Measurements from ENCODE around the gene C8A. TPM values are rescaled to one million over a fixed set of nuclear protein-coding genes. Genes with fewer than 3 reads are reported as not detected.

The C8A gene
- total RNA-seq, 1 donor from 2014 or later: not detected

DNA sequence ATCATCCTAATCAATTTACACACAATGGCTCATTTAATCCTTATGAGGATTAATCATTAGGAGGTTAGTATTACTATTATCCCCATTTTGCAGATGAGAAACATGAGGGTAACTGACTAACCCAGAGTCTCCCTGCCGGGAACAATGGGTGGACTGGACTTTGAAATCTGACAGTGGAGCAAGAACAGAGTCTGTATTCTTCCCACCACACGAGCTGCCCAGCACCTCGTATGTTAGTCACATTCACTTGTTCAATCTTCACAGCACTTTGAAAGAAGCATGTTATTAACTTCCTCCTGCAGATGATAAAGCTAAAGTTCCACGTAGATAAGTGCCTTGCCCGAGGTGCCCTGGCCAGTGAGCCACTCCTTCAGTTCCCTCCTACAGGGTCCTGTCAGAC is 98.8 kb downstream of the C8A start:
- ChIA-PET CTCF (no interaction called here), POLR2A (no interaction called here)
- DNase-seq (no peak), ATAC-seq (ENCODE audit: low read depth) (no peak)
- Mint-ChIP-seq H3K4me1 (no peaks in the 10 kb centered on the region), H3K27me3 (no peaks in the 10 kb centered on the region), H3K27ac (no peak overlapping the region), H3K4me3 (no peak overlapping the region), H3K9me3 (no peaks in the 10 kb centered on the region), H3K36me3 (ENCODE audit: low read depth) (no peaks in the 10 kb centered on the region)
- intact Hi-C loops (cut with micrococcal nuclease): no loop called here
- TF ChIP-seq, protein P1, sequence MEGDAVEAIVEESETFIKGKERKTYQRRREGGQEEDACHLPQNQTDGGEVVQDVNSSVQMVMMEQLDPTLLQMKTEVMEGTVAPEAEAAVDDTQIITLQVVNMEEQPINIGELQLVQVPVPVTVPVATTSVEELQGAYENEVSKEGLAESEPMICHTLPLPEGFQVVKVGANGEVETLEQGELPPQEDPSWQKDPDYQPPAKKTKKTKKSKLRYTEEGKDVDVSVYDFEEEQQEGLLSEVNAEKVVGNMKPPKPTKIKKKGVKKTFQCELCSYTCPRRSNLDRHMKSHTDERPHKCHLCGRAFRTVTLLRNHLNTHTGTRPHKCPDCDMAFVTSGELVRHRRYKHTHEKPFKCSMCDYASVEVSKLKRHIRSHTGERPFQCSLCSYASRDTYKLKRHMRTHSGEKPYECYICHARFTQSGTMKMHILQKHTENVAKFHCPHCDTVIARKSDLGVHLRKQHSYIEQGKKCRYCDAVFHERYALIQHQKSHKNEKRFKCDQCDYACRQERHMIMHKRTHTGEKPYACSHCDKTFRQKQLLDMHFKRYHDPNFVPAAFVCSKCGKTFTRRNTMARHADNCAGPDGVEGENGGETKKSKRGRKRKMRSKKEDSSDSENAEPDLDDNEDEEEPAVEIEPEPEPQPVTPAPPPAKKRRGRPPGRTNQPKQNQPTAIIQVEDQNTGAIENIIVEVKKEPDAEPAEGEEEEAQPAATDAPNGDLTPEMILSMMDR (IDR thresholded peaks at IDR 0.05): no peak

DNA sequence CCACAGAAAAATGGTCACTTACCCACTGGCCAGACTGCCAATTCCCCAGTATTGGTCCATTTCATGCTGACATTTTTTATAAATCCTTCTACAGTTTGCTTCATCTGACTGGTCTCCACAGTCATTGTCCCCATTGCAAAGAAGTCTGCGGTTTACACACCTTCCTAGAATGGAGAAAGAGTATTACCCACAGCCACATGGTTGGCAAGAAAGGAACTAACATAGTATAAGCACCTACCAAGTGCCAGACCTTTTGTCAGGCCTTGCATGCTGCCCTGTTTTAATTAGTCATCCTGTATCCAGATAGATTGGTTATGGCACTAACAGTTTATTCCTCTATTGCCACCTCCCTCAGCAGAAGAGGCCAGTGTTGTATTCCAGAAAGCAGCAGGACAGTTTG is 100.1 kb downstream of the C8A start:
- POLR2A ChIA-PET: no interaction called here
- Mint-ChIP-seq H3K4me1 (no peaks in the 10 kb centered on the region), H3K4me3 (no peak overlapping the region), H3K27ac (no peak overlapping the region), H3K9me3 (no peaks in the 10 kb centered on the region), H3K36me3 (ENCODE audit: low read depth) (no peaks in the 10 kb centered on the region), H3K27me3 (no peaks in the 10 kb centered on the region)
- TF ChIP-seq, protein P1 (IDR thresholded peaks at IDR 0.05): no peak
- no peak for ATAC-seq (ENCODE audit: low read depth)
- intact Hi-C loops (cut with micrococcal nuclease): no loop called here
- CTCF ChIA-PET: no interaction called here
- DNase-seq: no peak

GRCh38 chr1:56957931-56958330 is 103.3 kb downstream of the C8A start:
- H3K27ac Mint-ChIP-seq: no peak overlapping the region
- H3K36me3 Mint-ChIP-seq (ENCODE audit: low read depth): no peaks in the 10 kb centered on the region
- DNase-seq: no peak
- no peaks in the 10 kb centered on the region for H3K27me3 Mint-ChIP-seq
- intact Hi-C loops (cut with micrococcal nuclease): no loop called here
- no peaks in the 10 kb centered on the region for H3K9me3 Mint-ChIP-seq
- ChIA-PET CTCF (no interaction called here), POLR2A (no interaction called here)
- H3K4me1 Mint-ChIP-seq: no peaks in the 10 kb centered on the region
- H3K4me3 Mint-ChIP-seq: no peak overlapping the region
- TF ChIP-seq, protein P1 (IDR thresholded peaks at IDR 0.05): no peak
- ATAC-seq (ENCODE audit: low read depth): no peak

DNA sequence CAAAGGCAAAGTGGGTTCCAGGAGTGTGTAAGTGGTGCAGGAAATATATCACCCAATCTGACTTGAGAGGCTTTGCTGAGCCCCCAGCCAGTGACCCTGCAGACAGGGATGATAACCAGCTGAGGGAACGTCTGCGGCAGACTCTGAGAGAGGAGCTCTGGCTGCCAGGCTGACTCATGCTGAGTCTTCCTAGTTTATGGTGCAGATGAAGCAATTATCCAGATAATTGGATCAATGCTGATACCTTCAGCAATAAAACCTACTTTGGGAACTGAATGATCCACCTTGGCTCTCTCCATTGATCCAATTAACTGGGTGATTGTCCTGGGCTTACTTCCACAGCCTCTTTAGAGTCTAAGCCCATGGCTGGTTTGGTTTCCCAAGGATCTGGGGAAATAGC is 103.9 kb downstream of the C8A start:
- Mint-ChIP-seq H3K27ac (no peak overlapping the region), H3K9me3 (no peaks in the 10 kb centered on the region), H3K4me1 (no peaks in the 10 kb centered on the region), H3K36me3 (ENCODE audit: low read depth) (no peaks in the 10 kb centered on the region), H3K27me3 (no peaks in the 10 kb centered on the region), H3K4me3 (no peak overlapping the region)
- TF ChIP-seq, protein P1 (IDR thresholded peaks at IDR 0.05): no peak
- intact Hi-C loops (cut with micrococcal nuclease): no loop called here
- POLR2A ChIA-PET: no interaction called here
- DNase-seq: no peak
- ATAC-seq (ENCODE audit: low read depth): no peak
- CTCF ChIA-PET: no interaction called here

GRCh38 chr1:56961426-56961825 is 106.8 kb downstream of the C8A start:
- Mint-ChIP-seq H3K27ac (no peak overlapping the region), H3K9me3 (no peaks in the 10 kb centered on the region), H3K4me1 (no peaks in the 10 kb centered on the region), H3K27me3 (no peaks in the 10 kb centered on the region), H3K4me3 (no peak overlapping the region), H3K36me3 (ENCODE audit: low read depth) (no peaks in the 10 kb centered on the region)
- DNase-seq (no peak), ATAC-seq (ENCODE audit: low read depth) (no peak)
- CTCF ChIA-PET: no interaction called here
- POLR2A ChIA-PET: no interaction called here
- intact Hi-C loops (cut with micrococcal nuclease): no loop called here
- TF ChIP-seq, protein P1 (IDR thresholded peaks at IDR 0.05): no peak

Measured in activated B cell treated with CpG ODN at 0.5 μM for 24 hours (primary cell).